RWPE2 (cell line): Measurements from ENCODE around the gene ZNF410.
"Not testable (repeated sequence)": the region's sequence is repeated elsewhere in the genome, so short reads cannot be mapped to it uniquely, and the experiment has no call there.

Experiments
- ATAC-seq: fragments of 200-7000 bp; cut with Tn5 transposase; 3 replicates; pipeline ENCODE4 v1.9.1; 2021; ENCODE audit warnings: low read depth
- DNase-seq: peaks from one replicate; pipeline ENCODE4 v3.0.0-alpha.2; 2020; ENCODE audit warnings: low spot score
- H3K27ac ChIP-seq: fragments of 450-650 bp; 2 replicates; pipeline ENCODE4 v1.5.1; 2017; ENCODE audit warnings: mild to moderate bottlenecking; ENCODE audit not compliant: poor library complexity, severe bottlenecking
- H3K27me3 ChIP-seq: fragments of 250-450 bp; sonication (Bioruptor Pico); 2 replicates; pipeline ENCODE4 v1.5.1; 2021; ENCODE audit warnings: mild to moderate bottlenecking, moderate library complexity; ENCODE audit not compliant: insufficient read depth, poor library complexity, severe bottlenecking
- H3K36me3 ChIP-seq: fragments of 250-450 bp; sonication (Bioruptor Pico); 2 replicates; pipeline ENCODE4 v1.5.1; 2020; ENCODE audit warnings: low read depth, mild to moderate bottlenecking, moderate library complexity
- H3K4me1 ChIP-seq: fragments of 250-450 bp; sonication (Bioruptor Pico); 2 replicates; pipeline ENCODE4 v1.5.1; 2021; ENCODE audit warnings: mild to moderate bottlenecking, moderate library complexity; ENCODE audit not compliant: insufficient read depth, poor library complexity, severe bottlenecking
- H3K4me3 ChIP-seq: fragments of 250-450 bp; sonication (Bioruptor Pico); 2 replicates; pipeline ENCODE4 v1.5.1; 2021; ENCODE audit warnings: mild to moderate bottlenecking, moderate library complexity; ENCODE audit not compliant: severe bottlenecking
- H3K9me3 ChIP-seq: fragments of 250-450 bp; sonication (Bioruptor Pico); 2 replicates; pipeline ENCODE4 v1.5.1; 2021; ENCODE audit warnings: mild to moderate bottlenecking, moderate library complexity; ENCODE audit not compliant: severe bottlenecking
- CTCF ChIP-seq: fragments of 450-650 bp; IDR thresholded peaks from one replicate; pipeline ENCODE4 v1.5.1; 2017; ENCODE audit warnings: mild to moderate bottlenecking, moderate library complexity; ENCODE audit not compliant: poor library complexity, severe bottlenecking

The ZNF410 gene

GRCh38 chr14:73887318-73887616 lies 608 bp downstream of the ZNF410 start:
- Histone ChIP-seq H3K9me3 (no peaks in the 10 kb centered on the region), H3K27ac (peak overlapping the region; percentile 83), H3K4me1 (peaks cover 19% of the 10 kb centered on the region), H3K36me3 (peaks cover 30% of the 10 kb centered on the region), H3K27me3 (no peaks in the 10 kb centered on the region), H3K4me3 (peak overlapping the region; percentile 55)
- no peak for TF ChIP-seq CTCF
- DNase-seq (no peak), ATAC-seq (no peak)

- Histone ChIP-seq H3K4me1 (peaks cover 19% of the 10 kb centered on the region), H3K27me3 (no peaks in the 10 kb centered on the region), H3K4me3 (peak overlapping the region; percentile 55), H3K9me3 (no peaks in the 10 kb centered on the region), H3K36me3 (peaks cover 35% of the 10 kb centered on the region), H3K27ac (peak overlapping the region; percentile 83)
- TF ChIP-seq CTCF: no peak
- no peak for ATAC-seq
- no peak for DNase-seq
Observed at GRCh38 chr14:73887694-73888459, 1.2 kb downstream of the ZNF410 start.

GRCh38 chr14:73888460-73888725 lies 1.7 kb downstream of the ZNF410 start:
- Histone ChIP-seq H3K27me3 (no peaks in the 10 kb centered on the region), H3K36me3 (peaks cover 40% of the 10 kb centered on the region), H3K9me3 (no peaks in the 10 kb centered on the region), H3K27ac (peak overlapping the region; percentile 83), H3K4me1 (peaks cover 19% of the 10 kb centered on the region), H3K4me3 (peak overlapping the region; percentile 55)
- no peak for DNase-seq
- no peak for ATAC-seq
- no peak for TF ChIP-seq CTCF

- Histone ChIP-seq H3K27ac (peak overlapping the region; percentile 83), H3K4me1 (peaks cover 19% of the 10 kb centered on the region), H3K9me3 (no peaks in the 10 kb centered on the region), H3K4me3 (peak overlapping the region; percentile 55), H3K27me3 (no peaks in the 10 kb centered on the region), H3K36me3 (peaks cover 43% of the 10 kb centered on the region)
- peak; percentile 0; the same call in 1 of the 3 replicates for ATAC-seq
- no peak for TF ChIP-seq CTCF
- no peak for DNase-seq
Observed at GRCh38 chr14:73888971-73889370, 2.3 kb downstream of the ZNF410 start.

GRCh38 chr14:73889376-73889775 lies 2.7 kb downstream of the ZNF410 start:
- no peak for DNase-seq
- H3K36me3 ChIP-seq: peaks cover 45% of the 10 kb centered on the region
- no peak for ATAC-seq
- H3K9me3 ChIP-seq: no peaks in the 10 kb centered on the region
- H3K4me3 ChIP-seq: no peak overlapping the region
- peaks cover 19% of the 10 kb centered on the region for H3K4me1 ChIP-seq
- H3K27ac ChIP-seq: peak overlapping the region; percentile 83
- TF ChIP-seq CTCF: no peak
- H3K27me3 ChIP-seq: no peaks in the 10 kb centered on the region

- DNase-seq, H3K27ac ChIP-seq, H3K9me3 ChIP-seq, H3K4me3 ChIP-seq, H3K4me1 ChIP-seq, ATAC-seq, H3K27me3 ChIP-seq: not testable (repeated sequence)
- H3K36me3 ChIP-seq: peaks cover 89% of the 10 kb centered on the region
Observed at GRCh38 chr14:73894180-73894687, 7.6 kb downstream of the ZNF410 start.
